ENCODE results near the gene MYLIP. TPM values are rescaled to one million over a fixed set of nuclear protein-coding genes. Genes with fewer than 3 reads are reported as not detected.

MYLIP gene
- total and polyA plus RNA-seq, 2 experiments from 2014 or later, result 26.7 to 33.8 TPM

- no peaks in the 10 kb centered on the region for H3K27me3 Mint-ChIP-seq (ENCODE audit: insufficient read depth, low read depth, poor library complexity)
- TF ChIP-seq EZH2 (IDR thresholded peaks at IDR 0.05; ENCODE audit: low read depth, unreplicated experiment) (no peak), POLR2AphosphoS5 (IDR thresholded peaks at IDR 0.05; ENCODE audit: low read depth) (no peak), STAT1 (IDR thresholded peaks at IDR 0.05; ENCODE audit: unreplicated experiment) (no peak), JUNB (IDR thresholded peaks at IDR 0.05; ENCODE audit: unreplicated experiment) (no peak), ZNF114 (CRISPR knock-in tag; IDR thresholded peaks at IDR 0.05) (no peak), ZNF331 (CRISPR knock-in tag; IDR thresholded peaks at IDR 0.05; ENCODE audit: low read depth) (no peak), EZH2phosphoT487 (IDR thresholded peaks at IDR 0.05; ENCODE audit: unreplicated experiment) (no peak), CTCF (conservative IDR thresholded peaks at IDR 0.05; ENCODE audit: low read depth in 2 of 2) (no peak), NANOG (IDR thresholded peaks at IDR 0.05; ENCODE audit: borderline replicate concordance) (no peak)
- TF ChIP-seq, protein P1, sequence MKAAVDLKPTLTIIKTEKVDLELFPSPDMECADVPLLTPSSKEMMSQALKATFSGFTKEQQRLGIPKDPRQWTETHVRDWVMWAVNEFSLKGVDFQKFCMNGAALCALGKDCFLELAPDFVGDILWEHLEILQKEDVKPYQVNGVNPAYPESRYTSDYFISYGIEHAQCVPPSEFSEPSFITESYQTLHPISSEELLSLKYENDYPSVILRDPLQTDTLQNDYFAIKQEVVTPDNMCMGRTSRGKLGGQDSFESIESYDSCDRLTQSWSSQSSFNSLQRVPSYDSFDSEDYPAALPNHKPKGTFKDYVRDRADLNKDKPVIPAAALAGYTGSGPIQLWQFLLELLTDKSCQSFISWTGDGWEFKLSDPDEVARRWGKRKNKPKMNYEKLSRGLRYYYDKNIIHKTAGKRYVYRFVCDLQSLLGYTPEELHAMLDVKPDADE (IDR thresholded peaks at IDR 0.05), result no peak
- TF ChIP-seq, protein P2, sequence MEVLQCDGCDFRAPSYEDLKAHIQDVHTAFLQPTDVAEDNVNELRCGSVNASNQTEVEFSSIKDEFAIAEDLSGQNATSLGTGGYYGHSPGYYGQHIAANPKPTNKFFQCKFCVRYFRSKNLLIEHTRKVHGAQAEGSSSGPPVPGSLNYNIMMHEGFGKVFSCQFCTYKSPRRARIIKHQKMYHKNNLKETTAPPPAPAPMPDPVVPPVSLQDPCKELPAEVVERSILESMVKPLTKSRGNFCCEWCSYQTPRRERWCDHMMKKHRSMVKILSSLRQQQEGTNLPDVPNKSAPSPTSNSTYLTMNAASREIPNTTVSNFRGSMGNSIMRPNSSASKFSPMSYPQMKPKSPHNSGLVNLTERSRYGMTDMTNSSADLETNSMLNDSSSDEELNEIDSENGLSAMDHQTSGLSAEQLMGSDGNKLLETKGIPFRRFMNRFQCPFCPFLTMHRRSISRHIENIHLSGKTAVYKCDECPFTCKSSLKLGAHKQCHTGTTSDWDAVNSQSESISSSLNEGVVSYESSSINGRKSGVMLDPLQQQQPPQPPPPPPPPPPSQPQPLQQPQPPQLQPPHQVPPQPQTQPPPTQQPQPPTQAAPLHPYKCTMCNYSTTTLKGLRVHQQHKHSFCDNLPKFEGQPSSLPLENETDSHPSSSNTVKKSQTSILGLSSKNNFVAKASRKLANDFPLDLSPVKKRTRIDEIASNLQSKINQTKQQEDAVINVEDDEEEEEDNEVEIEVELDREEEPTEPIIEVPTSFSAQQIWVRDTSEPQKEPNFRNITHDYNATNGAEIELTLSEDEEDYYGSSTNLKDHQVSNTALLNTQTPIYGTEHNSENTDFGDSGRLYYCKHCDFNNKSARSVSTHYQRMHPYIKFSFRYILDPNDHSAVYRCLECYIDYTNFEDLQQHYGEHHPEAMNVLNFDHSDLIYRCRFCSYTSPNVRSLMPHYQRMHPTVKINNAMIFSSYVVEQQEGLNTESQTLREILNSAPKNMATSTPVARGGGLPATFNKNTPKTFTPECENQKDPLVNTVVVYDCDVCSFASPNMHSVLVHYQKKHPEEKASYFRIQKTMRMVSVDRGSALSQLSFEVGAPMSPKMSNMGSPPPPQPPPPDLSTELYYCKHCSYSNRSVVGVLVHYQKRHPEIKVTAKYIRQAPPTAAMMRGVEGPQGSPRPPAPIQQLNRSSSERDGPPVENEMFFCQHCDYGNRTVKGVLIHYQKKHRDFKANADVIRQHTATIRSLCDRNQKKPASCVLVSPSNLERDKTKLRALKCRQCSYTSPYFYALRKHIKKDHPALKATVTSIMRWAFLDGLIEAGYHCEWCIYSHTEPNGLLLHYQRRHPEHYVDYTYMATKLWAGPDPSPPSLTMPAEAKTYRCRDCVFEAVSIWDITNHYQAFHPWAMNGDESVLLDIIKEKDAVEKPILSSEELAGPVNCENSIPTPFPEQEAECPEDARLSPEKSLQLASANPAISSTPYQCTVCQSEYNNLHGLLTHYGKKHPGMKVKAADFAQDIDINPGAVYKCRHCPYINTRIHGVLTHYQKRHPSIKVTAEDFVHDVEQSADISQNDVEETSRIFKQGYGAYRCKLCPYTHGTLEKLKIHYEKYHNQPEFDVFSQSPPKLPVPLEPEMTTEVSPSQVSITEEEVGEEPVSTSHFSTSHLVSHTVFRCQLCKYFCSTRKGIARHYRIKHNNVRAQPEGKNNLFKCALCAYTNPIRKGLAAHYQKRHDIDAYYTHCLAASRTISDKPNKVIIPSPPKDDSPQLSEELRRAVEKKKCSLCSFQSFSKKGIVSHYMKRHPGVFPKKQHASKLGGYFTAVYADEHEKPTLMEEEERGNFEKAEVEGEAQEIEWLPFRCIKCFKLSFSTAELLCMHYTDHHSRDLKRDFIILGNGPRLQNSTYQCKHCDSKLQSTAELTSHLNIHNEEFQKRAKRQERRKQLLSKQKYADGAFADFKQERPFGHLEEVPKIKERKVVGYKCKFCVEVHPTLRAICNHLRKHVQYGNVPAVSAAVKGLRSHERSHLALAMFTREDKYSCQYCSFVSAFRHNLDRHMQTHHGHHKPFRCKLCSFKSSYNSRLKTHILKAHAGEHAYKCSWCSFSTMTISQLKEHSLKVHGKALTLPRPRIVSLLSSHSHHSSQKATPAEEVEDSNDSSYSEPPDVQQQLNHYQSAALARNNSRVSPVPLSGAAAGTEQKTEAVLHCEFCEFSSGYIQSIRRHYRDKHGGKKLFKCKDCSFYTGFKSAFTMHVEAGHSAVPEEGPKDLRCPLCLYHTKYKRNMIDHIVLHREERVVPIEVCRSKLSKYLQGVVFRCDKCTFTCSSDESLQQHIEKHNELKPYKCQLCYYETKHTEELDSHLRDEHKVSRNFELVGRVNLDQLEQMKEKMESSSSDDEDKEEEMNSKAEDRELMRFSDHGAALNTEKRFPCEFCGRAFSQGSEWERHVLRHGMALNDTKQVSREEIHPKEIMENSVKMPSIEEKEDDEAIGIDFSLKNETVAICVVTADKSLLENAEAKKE (CRISPR knock-in tag; IDR thresholded peaks at IDR 0.05), result no peak
- peaks cover 15% of the 10 kb centered on the region for H3K4me1 Mint-ChIP-seq
- H4K20me1 ChIP-seq (replicated peaks; ENCODE audit: insufficient read depth), result no peaks in the 10 kb centered on the region
- ATAC-seq (peak; percentile 25; the same call in 2 of the 3 replicates), DNase-seq (ENCODE audit: low spot score) (no peak)
- no peaks in the 10 kb centered on the region for H3K79me2 ChIP-seq (replicated peaks; ENCODE audit: insufficient read depth)
- H3K36me3 ChIP-seq (ENCODE audit: insufficient read depth), result no peaks in the 10 kb centered on the region
- H3K36me3 Mint-ChIP-seq (ENCODE audit: low read depth), result no peaks in the 10 kb centered on the region
- H3K4me3 Mint-ChIP-seq, result no peak overlapping the region
- H3K4me2 ChIP-seq, result no peak overlapping the region
- H3K9me3 Mint-ChIP-seq, result no peaks in the 10 kb centered on the region
- no peak overlapping the region for H3K27ac Mint-ChIP-seq
- no peaks in the 10 kb centered on the region for H3F3A ChIP-seq (replicated peaks; ENCODE audit: low read depth)
- H3K27ac ChIP-seq (ENCODE audit: low read depth), result no peak overlapping the region
- peaks cover 4% of the 10 kb centered on the region; the same call in 1 of the 2 replicates for H3K9me2 ChIP-seq (ENCODE audit: insufficient read depth)
- peaks cover 6% of the 10 kb centered on the region; the same call in 1 of the 2 replicates for H3K4me1 ChIP-seq (ENCODE audit: insufficient read depth)
- peak overlapping the region; percentile 67; the same call in 1 of the 2 replicates for H2AFZ ChIP-seq
- H3K27me3 ChIP-seq (ENCODE audit: insufficient read depth), result no peaks in the 10 kb centered on the region
- no peak overlapping the region for H3K4me3 ChIP-seq
Observed at GRCh38 chr6:16168121-16168520, 39.2 kb downstream of the MYLIP start.
